GM10266 (cell line): ENCODE measurements around the gene HJURP.

Source experiments
- DNase-seq: peaks from one replicate; pipeline ENCODE4 v3.0.0; 2012; ENCODE audit errors: extremely low spot score
- CTCF ChIP-seq: IDR thresholded peaks from 2 replicates; pipeline ENCODE4 v1.5.1; 2012; ENCODE audit warnings: mild to moderate bottlenecking, low read depth; ENCODE audit not compliant: control insufficient read depth, insufficient read depth; ENCODE audit errors: missing control alignments

Gene HJURP

GRCh38 chr2:233799087-233799665 lies 55.2 kb downstream of the HJURP start:
- DNase-seq = no peak
- no peak for TF ChIP-seq CTCF

GRCh38 chr2:233798335-233799086 lies 55.8 kb downstream of the HJURP start:
- no peak for TF ChIP-seq CTCF
- no peak for DNase-seq

- no peak for DNase-seq
- no peak for TF ChIP-seq CTCF
Observed at GRCh38 chr2:233796254-233796653, 58.1 kb downstream of the HJURP start.

GRCh38 chr2:233795735-233796171 lies 58.6 kb downstream of the HJURP start:
- no peak for TF ChIP-seq CTCF
- DNase-seq = no peak

GRCh38 chr2:233794128-233794658 lies 60.1 kb downstream of the HJURP start:
- no peak for DNase-seq
- no peak for TF ChIP-seq CTCF

- DNase-seq = no peak
- no peak for TF ChIP-seq CTCF
Observed at GRCh38 chr2:233793465-233794127, 60.7 kb downstream of the HJURP start.
